Liver (tissue), 9 donors: ENCODE data around the gene CDKN2D. TPM values are rescaled to one million over a fixed set of nuclear protein-coding genes. Genes with fewer than 3 reads are reported as not detected.

ENCODE experiments used
- DNase-seq: peaks from one replicate; pipeline ENCODE4 v3.0.0-alpha.2; 2017; ENCODE audit warnings: low spot score
- H3K27ac ChIP-seq, 2 donors: one replicate each; pipeline ENCODE4 v1.7.0; 2013; ENCODE audit warnings: inconsistent platforms in 2 of 2, low read length in 2 of 2, control low read depth in 1 of 2, low read depth in 1 of 2, mild to moderate bottlenecking in 1 of 2
- H3K27me3 ChIP-seq, 4 donors: one replicate each; pipeline versions ENCODE4 v1.6.1 to v1.7.0; 2013; ENCODE audit warnings: low read length in 3 of 4, inconsistent platforms in 1 of 4, mild to moderate bottlenecking in 1 of 4, moderate library complexity in 1 of 4; ENCODE audit not compliant: control insufficient read depth in 4 of 4, insufficient read depth in 4 of 4
- H3K36me3 ChIP-seq, 4 donors: one replicate each; pipeline versions ENCODE4 v1.6.1 to v1.7.0; 2013; ENCODE audit warnings: low read length in 3 of 4, mild to moderate bottlenecking in 3 of 4, low read depth in 1 of 4, moderate library complexity in 1 of 4; ENCODE audit not compliant: control insufficient read depth in 4 of 4, insufficient read depth in 3 of 4
- H3K4me1 ChIP-seq, 4 donors: one replicate each; pipeline versions ENCODE4 v1.6.1 to v1.7.0; 2013; ENCODE audit warnings: low read length in 3 of 4, mild to moderate bottlenecking in 3 of 4, moderate library complexity in 1 of 4; ENCODE audit not compliant: control insufficient read depth in 4 of 4, insufficient read depth in 4 of 4
- H3K4me3 ChIP-seq, 3 donors: one replicate each; pipeline versions ENCODE4 v1.6.1 to v1.7.0; 2013; ENCODE audit warnings: low read length in 3 of 3, control low read depth in 1 of 3, low read depth in 1 of 3, mild to moderate bottlenecking in 1 of 3
- H3K9ac ChIP-seq, 2 donors: one replicate each; pipeline ENCODE4 v1.7.0; 2013; ENCODE audit warnings: low read length in 2 of 2, mild to moderate bottlenecking in 2 of 2, moderate library complexity in 2 of 2, control low read depth in 1 of 2, low read depth in 1 of 2
- H3K9me3 ChIP-seq, 4 donors: one replicate each; pipeline versions ENCODE4 v1.6.1 to v1.7.0; 2013; ENCODE audit warnings: low read length in 3 of 4; ENCODE audit not compliant: control insufficient read depth in 4 of 4
- CTCF ChIP-seq: fragments of 150-350 bp; IDR thresholded peaks from 2 replicates; pipeline ENCODE4 v1.5.1; 2017; ENCODE audit warnings: improper control_type of control experiment, low read depth, low read length; ENCODE audit not compliant: missing input control
- EGR1 ChIP-seq, 2 donors: IDR thresholded peaks; 2 replicates each; pipeline ENCODE4 v1.6.1; 2016 to 2018; ENCODE audit warnings: antibody characterized with exemption in 2 of 2, low read depth in 2 of 2
- FOXA1 ChIP-seq: IDR thresholded peaks from 2 replicates; pipeline ENCODE4 v1.6.1; 2016; ENCODE audit warnings: antibody characterized with exemption
- FOXA2 ChIP-seq: IDR thresholded peaks from 2 replicates; pipeline ENCODE4 v1.6.1; 2016; ENCODE audit warnings: antibody characterized with exemption
- GABPA ChIP-seq, 2 donors: IDR thresholded peaks in 1 of 2; conservative IDR thresholded peaks in 1 of 2; 2 replicates each; pipeline ENCODE4 v1.6.1; 2016; ENCODE audit warnings: antibody characterized with exemption in 2 of 2, mild to moderate bottlenecking in 1 of 2, moderate library complexity in 1 of 2
- HNF4A ChIP-seq, 2 donors: conservative IDR thresholded peaks; 2 replicates each; pipeline ENCODE4 v1.6.1; 2016; ENCODE audit warnings: antibody characterized with exemption in 2 of 2, mild to moderate bottlenecking in 2 of 2
- HNF4G ChIP-seq: IDR thresholded peaks from 2 replicates; pipeline ENCODE4 v1.6.1; 2016; ENCODE audit warnings: antibody characterized with exemption
- JUND ChIP-seq, 2 donors: IDR thresholded peaks; 2 replicates each; pipeline ENCODE4 v1.6.1; 2016; ENCODE audit warnings: antibody characterized with exemption in 2 of 2
- MAX ChIP-seq: IDR thresholded peaks from 2 replicates; pipeline ENCODE4 v1.6.1; 2016; ENCODE audit warnings: antibody characterized with exemption
- NR2F2 ChIP-seq: IDR thresholded peaks from 2 replicates; pipeline ENCODE4 v1.6.1; 2016; ENCODE audit warnings: antibody characterized with exemption
- RAD21 ChIP-seq, 2 donors: IDR thresholded peaks; 2 replicates each; pipeline ENCODE4 v1.6.1; 2016; ENCODE audit warnings: antibody characterized with exemption in 2 of 2, mild to moderate bottlenecking in 2 of 2
- REST ChIP-seq: IDR thresholded peaks from 2 replicates; pipeline ENCODE4 v1.6.1; 2016; ENCODE audit warnings: antibody characterized with exemption, mild to moderate bottlenecking
- RXRA ChIP-seq, 2 donors: IDR thresholded peaks; 2 replicates each; pipeline ENCODE4 v1.6.1; 2017 to 2018; ENCODE audit warnings: antibody characterized with exemption in 2 of 2, mild to moderate bottlenecking in 1 of 2
- SP1 ChIP-seq: IDR thresholded peaks from 2 replicates; pipeline ENCODE4 v1.6.1; 2018; ENCODE audit warnings: antibody characterized with exemption, mild to moderate bottlenecking
- TAF1 ChIP-seq: conservative IDR thresholded peaks from 2 replicates; pipeline ENCODE4 v1.6.1; 2016; ENCODE audit warnings: antibody characterized with exemption, mild to moderate bottlenecking
- YY1 ChIP-seq: IDR thresholded peaks from 2 replicates; pipeline ENCODE4 v1.6.1; 2016; ENCODE audit warnings: antibody characterized with exemption, mild to moderate bottlenecking
- ZBTB33 ChIP-seq: IDR thresholded peaks from 2 replicates; pipeline ENCODE4 v1.6.1; 2016; ENCODE audit warnings: antibody characterized with exemption
- WGBS: extraction: QIAGEN DNeasy Blood & Tissue Kit; methylation state at CpG from one replicate; pipeline ENCODE4 v1.1.7; 2013; 5-methylcytosine and 5-hydroxymethylcytosine counted together
- polyA plus RNA-seq, 2 donors: library from polyadenylated mRNA; stranded (reverse) in 1 of 2; unstranded in 1 of 2; fragments of 200-250 nt in 1 of 2; fragments of >200 nt in 1 of 2; fragmentation: Nextera tagmentation in 1 of 2; extraction: Ambion mirVana in 1 of 2; gene quantifications; one replicate each; pipeline versions ENCODE4 v1.2.1 to v1.2.3, GENCODE V29; 2013 to 2015
- total RNA-seq, 2 donors: library from RNA; depleted of rRNA; stranded (reverse); fragments of >200 nt; gene quantifications; one replicate each; pipeline ENCODE4 v1.2.3, GENCODE V29; 2014
- TF ChIP-seq, protein P1 (sequence below): IDR thresholded peaks from 2 replicates; pipeline ENCODE4 v1.6.1; 2016; ENCODE audit warnings: antibody characterized with exemption
- donor health status: healthy.
- donor health status: healthy.
- donor health status: healthy.
- donor health status: healthy.
- donor health status: healthy.

The CDKN2D gene
- total and polyA plus RNA-seq, 4 donors, result 1.6 to 86.4 (median 3.5) TPM

DNA sequence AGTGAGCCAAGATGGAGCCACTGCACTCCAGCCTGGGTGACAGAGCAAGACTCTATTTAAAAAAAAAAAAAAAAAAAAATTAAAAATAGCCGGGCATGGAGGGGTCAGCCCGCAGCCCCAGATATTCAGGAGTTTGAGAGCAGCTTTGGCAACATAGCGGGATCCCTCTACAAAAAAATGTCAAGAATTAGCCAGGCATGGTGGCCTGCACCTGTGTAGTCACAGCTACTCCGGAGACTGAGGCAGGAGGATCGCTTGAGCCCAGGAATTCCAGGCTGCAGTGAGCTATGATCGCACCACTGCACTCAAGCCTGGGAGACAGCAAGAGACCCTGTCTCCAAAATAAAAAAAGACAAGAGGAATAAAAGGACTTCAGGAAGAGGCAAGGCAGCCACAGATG lies 17.6 kb upstream of the CDKN2D start:
- no peak for TF ChIP-seq FOXA2
- no peak for TF ChIP-seq GABPA (IDR thresholded peaks at IDR 0.05 in 1 of 2, conservative IDR thresholded peaks at IDR 0.05 in 1 of 2)
- TF ChIP-seq ZBTB33, result no peak
- no peak for TF ChIP-seq YY1
- no peak for TF ChIP-seq SP1
- no peak overlapping the region for H3K4me3 ChIP-seq
- no peak overlapping the region for H3K27ac ChIP-seq
- H3K27me3 ChIP-seq, result peaks cover 0 to 4% (median 2%) of the 10 kb centered on the region in 4 donors
- no peak for DNase-seq
- H3K9me3 ChIP-seq, result no peaks in the 10 kb centered on the region
- H3K36me3 ChIP-seq, result no peaks in the 10 kb centered on the region
- H3K4me1 ChIP-seq, result peaks cover 0 to under 1% (median 0%) of the 10 kb centered on the region in 4 donors
- H3K9ac ChIP-seq, result no peak overlapping the region
- 70% methylated on average over 6 of the region's 6 CpGs for WGBS

DNA sequence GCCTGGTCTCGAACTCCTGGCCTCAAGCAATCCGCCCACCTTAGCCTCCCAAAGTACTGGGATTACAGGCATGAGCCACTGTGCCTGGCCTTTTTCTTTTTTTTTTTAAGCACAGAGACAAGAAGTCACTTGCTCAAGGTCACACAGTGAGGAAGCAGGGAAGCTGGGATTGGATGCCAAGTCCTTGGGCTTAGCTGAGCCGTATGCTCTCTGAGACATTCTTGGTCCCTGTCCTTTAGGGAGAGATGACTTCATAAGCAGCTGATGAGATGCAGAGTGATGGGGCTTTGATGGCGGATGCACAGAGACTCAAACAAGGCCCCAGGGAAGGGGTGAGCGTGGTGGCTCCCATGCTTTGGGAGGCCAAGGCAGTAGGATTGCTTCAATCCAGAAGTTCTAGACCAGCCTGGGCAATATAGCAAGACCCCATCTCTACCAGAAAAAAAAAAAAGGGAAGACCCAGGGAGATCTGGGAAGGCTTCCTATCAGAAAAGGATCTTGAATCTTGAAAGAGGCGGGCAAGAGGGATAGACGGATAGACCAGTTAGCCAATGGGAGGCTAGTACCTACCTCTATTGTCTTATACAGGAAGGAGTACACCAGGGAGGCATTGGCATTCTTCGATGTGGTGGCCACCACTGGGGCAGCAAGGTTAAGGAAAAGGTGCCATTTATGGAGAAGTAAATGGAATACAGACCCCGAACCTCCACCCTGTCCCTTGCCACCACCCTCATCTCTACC lies 14.4 kb upstream of the CDKN2D start:
- H3K4me1 ChIP-seq, result peaks cover 0 to 5% (median 2%) of the 10 kb centered on the region in 4 donors
- TF ChIP-seq TAF1 (no peak), RXRA (IDR thresholded peaks at IDR 0.05) (no peak), NR2F2 (no peak), RAD21 (IDR thresholded peaks at IDR 0.05) (no peak), HNF4A (conservative IDR thresholded peaks at IDR 0.05) (no peak), EGR1 (IDR thresholded peaks at IDR 0.05; ENCODE audit: low read depth in 2 of 2) (no peak), SP1 (no peak), JUND (IDR thresholded peaks at IDR 0.05) (no peak), FOXA1 (no peak), MAX (no peak), GABPA (IDR thresholded peaks at IDR 0.05 in 1 of 2, conservative IDR thresholded peaks at IDR 0.05 in 1 of 2) (no peak), REST (no peak), CTCF (no peak), FOXA2 (no peak), YY1 (no peak), ZBTB33 (no peak), HNF4G (no peak)
- TF ChIP-seq, protein P1, sequence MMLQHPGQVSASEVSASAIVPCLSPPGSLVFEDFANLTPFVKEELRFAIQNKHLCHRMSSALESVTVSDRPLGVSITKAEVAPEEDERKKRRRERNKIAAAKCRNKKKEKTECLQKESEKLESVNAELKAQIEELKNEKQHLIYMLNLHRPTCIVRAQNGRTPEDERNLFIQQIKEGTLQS, result no peak
- H3K27ac ChIP-seq, result no peak overlapping the region
- no peak overlapping the region for H3K9ac ChIP-seq
- DNase-seq, result no peak
- no peaks in the 10 kb centered on the region for H3K9me3 ChIP-seq
- WGBS, result 87% methylated on average over 9 of the region's 9 CpGs
- peaks cover 0 to 4% (median 2%) of the 10 kb centered on the region in 4 donors for H3K27me3 ChIP-seq
- H3K36me3 ChIP-seq, result no peaks in the 10 kb centered on the region
- no peak overlapping the region for H3K4me3 ChIP-seq
